HepG2 (cell line): ENCODE data around the gene OR6S1. TPM values are rescaled to one million over a fixed set of nuclear protein-coding genes. Genes with fewer than 3 reads are reported as not detected.

Experiments
- ATM ChIP-seq: fragments of 450-650 bp; IDR thresholded peaks from 2 replicates; pipeline ENCODE4 v1.7.1; 2017; ENCODE audit warnings: mild to moderate bottlenecking, borderline replicate concordance
- HDAC1 ChIP-seq: sonication (generic); formaldehyde crosslinking; IDR thresholded peaks from 2 replicates; pipeline ENCODE4 v1.5.1; 2020; ENCODE audit warnings: mild to moderate bottlenecking, missing genetic modification reagents
- HDAC6 ChIP-seq: fragments of 200-600 bp; sonication (generic); IDR thresholded peaks from 2 replicates; pipeline ENCODE4 v1.7.0; 2017; ENCODE audit warnings: mild to moderate bottlenecking, antibody characterized with exemption, low read length, low read depth
- HNF4G ChIP-seq, 2 experiments: sonication (generic) in 1 of 2; formaldehyde crosslinking in 1 of 2; IDR thresholded peaks; 2 replicates each; pipeline versions ENCODE4 v1.4.0 to v1.6.1; 2011 to 2020; ENCODE audit warnings: borderline replicate concordance in 2 of 2, low read depth in 2 of 2, mild to moderate bottlenecking in 2 of 2, low read length in 1 of 2, missing genetic modification reagents in 1 of 2, moderate library complexity in 1 of 2
- IKZF1 ChIP-seq: fragments of 450-650 bp; IDR thresholded peaks from 2 replicates; pipeline ENCODE4 v1.7.1; 2016
- JDP2 ChIP-seq: sonication (generic); formaldehyde crosslinking; IDR thresholded peaks from 2 replicates; pipeline ENCODE4 v1.8.1; 2022; ENCODE audit warnings: missing genetic modification reagents, borderline replicate concordance
- KLF6 ChIP-seq: IDR thresholded peaks from 2 replicates; pipeline ENCODE4 v1.8.0; 2016; ENCODE audit warnings: missing biosample characterization, missing genetic modification reagents
- NR1H2 ChIP-seq: sonication (generic); formaldehyde crosslinking; IDR thresholded peaks from 2 replicates; pipeline ENCODE4 v1.8.1; 2022; ENCODE audit warnings: low read depth, missing genetic modification reagents, borderline replicate concordance
- POGZ ChIP-seq: sonication (generic); formaldehyde crosslinking; IDR thresholded peaks from 2 replicates; pipeline ENCODE4 v1.4.0; 2020; ENCODE audit warnings: mild to moderate bottlenecking, missing genetic modification reagents
- RXRB ChIP-seq: IDR thresholded peaks from 2 replicates; pipeline ENCODE4 v1.6.1; 2016; ENCODE audit warnings: borderline replicate concordance, missing genetic modification reagents, missing compliant biosample characterization
- ZFP1 ChIP-seq: IDR thresholded peaks from 2 replicates; pipeline ENCODE4 v1.6.1; 2016
- ZNF282 ChIP-seq: fragments of 450-650 bp; IDR thresholded peaks from 2 replicates; pipeline ENCODE4 v1.6.1; 2018; ENCODE audit not compliant: partially characterized antibody
- ZNF383 ChIP-seq: sonication (generic); formaldehyde crosslinking; IDR thresholded peaks from 2 replicates; pipeline ENCODE4 v1.4.0; 2020; ENCODE audit warnings: missing genetic modification reagents, mild to moderate bottlenecking, borderline replicate concordance
- polyA plus RNA-seq, 8 experiments: library from polyadenylated mRNA; depleted of rRNA in 3 of 8; stranded (reverse) in 7 of 8; unstranded in 1 of 8; fragments of >200 nt; fragmentation: Illumina TruSeq in 4 of 8; extraction: Trizol in 4 of 8; gene quantifications; 2 replicates each; pipeline versions ENCODE4 v1.2.1 to v1.2.3, GENCODE V29; 2011 to 2016; ENCODE audit warnings: low read depth in 4 of 8, missing spikeins in 1 of 8, mixed read lengths in 1 of 8; ENCODE audit not compliant: insufficient read depth in 1 of 8
- total RNA-seq, 5 experiments: library from RNA; depleted of rRNA; stranded (reverse); fragments of >200 nt; fragmentation: Illumina TruSeq; extraction: Trizol; gene quantifications; 2 replicates each; pipeline ENCODE4 v1.2.3, GENCODE V29; 2016; ENCODE audit warnings: low read depth in 1 of 5
- TF ChIP-seq, protein P1 (sequence below): sonication (generic); formaldehyde crosslinking; IDR thresholded peaks from 2 replicates; pipeline ENCODE4 v1.4.0; 2020; ENCODE audit warnings: low read depth, missing genetic modification reagents
- TF ChIP-seq, protein P2 (sequence below): IDR thresholded peaks from 2 replicates; pipeline ENCODE4 v1.4.0; 2020; ENCODE audit warnings: mild to moderate bottlenecking, missing genetic modification reagents
- TF ChIP-seq, protein P3 (sequence below): sonication (generic); formaldehyde crosslinking; IDR thresholded peaks from 2 replicates; pipeline ENCODE4 v1.5.0; 2020; ENCODE audit warnings: missing genetic modification reagents
- TF ChIP-seq, protein P4 (sequence below): sonication (generic); formaldehyde crosslinking; IDR thresholded peaks from 2 replicates; pipeline ENCODE4 v1.5.0; 2020; ENCODE audit warnings: missing genetic modification reagents, mild to moderate bottlenecking, borderline replicate concordance
- TF ChIP-seq, protein P5 (sequence below): sonication (generic); formaldehyde crosslinking; IDR thresholded peaks from 2 replicates; pipeline ENCODE4 v1.4.0; 2020; ENCODE audit warnings: missing genetic modification reagents

The OR6S1 gene
- total and polyA plus RNA-seq, 2 of the 13 experiments (the other 11 are each of a cell fraction or from before 2014, with no cell fraction given), result 0.09 TPM; not detected in 1

DNA sequence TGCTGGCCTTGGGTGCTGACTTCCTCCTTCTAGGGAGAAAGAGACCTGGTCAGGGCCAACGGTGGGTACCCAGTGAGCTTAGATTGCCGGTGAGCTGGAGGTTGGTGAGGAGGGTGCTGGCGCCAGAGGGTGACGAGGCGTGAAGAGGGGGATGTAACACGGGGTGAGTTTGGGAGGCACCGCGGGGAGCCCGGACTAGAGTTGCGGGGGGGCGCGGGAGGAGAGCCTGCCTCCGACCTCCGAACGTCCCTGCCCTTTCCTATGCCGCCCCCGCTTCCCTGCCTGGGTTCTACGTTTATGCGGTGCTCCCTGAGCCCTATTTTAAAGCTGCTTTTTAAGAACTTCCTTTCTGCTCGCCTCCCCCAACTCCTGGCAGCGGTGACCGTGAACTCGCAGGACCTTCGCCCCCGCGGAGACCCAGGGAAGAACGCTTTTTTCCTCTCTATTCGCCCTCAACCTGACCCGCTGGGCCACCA, 18.6 kb downstream of the OR6S1 start (continued):
- TF ChIP-seq ZNF383 (CRISPR knock-in tag) (no peak), JDP2 (CRISPR knock-in tag) (no peak), ZFP1 (no peak), IKZF1 (no peak), ZNF282 (no peak), ATM (no peak), KLF6 (CRISPR knock-in tag) (no peak), HDAC1 (CRISPR knock-in tag) (0 out of 2 replicates have a peak, but pooled peaks have one; percentile 39), NR1H2 (no peak), POGZ (0 out of 2 replicates have a peak, but pooled peaks have one; percentile 18), RXRB (CRISPR knock-in tag) (peak; percentile 94), HDAC6 (no peak), HNF4G (IDR thresholded peaks at IDR 0.05; ENCODE audit: borderline replicate concordance, low read depth, low read length) (peak; percentile 31; the same call in 1 of the 2 replicates), HNF4G (CRISPR knock-in tag; IDR thresholded peaks at IDR 0.05; ENCODE audit: borderline replicate concordance, low read depth) (no peak)
- TF ChIP-seq, protein P1, sequence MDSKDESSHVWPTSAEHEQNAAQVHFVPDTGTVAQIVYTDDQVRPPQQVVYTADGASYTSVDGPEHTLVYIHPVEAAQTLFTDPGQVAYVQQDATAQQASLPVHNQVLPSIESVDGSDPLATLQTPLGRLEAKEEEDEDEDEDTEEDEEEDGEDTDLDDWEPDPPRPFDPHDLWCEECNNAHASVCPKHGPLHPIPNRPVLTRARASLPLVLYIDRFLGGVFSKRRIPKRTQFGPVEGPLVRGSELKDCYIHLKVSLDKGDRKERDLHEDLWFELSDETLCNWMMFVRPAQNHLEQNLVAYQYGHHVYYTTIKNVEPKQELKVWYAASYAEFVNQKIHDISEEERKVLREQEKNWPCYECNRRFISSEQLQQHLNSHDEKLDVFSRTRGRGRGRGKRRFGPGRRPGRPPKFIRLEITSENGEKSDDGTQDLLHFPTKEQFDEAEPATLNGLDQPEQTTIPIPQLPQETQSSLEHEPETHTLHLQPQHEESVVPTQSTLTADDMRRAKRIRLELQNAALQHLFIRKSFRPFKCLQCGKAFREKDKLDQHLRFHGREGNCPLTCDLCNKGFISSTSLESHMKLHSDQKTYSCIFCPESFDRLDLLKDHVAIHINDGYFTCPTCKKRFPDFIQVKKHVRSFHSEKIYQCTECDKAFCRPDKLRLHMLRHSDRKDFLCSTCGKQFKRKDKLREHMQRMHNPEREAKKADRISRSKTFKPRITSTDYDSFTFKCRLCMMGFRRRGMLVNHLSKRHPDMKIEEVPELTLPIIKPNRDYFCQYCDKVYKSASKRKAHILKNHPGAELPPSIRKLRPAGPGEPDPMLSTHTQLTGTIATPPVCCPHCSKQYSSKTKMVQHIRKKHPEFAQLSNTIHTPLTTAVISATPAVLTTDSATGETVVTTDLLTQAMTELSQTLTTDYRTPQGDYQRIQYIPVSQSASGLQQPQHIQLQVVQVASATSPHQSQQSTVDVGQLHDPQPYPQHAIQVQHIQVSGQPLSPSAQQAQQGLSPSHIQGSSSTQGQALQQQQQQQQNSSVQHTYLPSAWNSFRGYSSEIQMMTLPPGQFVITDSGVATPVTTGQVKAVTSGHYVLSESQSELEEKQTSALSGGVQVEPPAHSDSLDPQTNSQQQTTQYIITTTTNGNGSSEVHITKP, result no peak
- TF ChIP-seq, protein P2, sequence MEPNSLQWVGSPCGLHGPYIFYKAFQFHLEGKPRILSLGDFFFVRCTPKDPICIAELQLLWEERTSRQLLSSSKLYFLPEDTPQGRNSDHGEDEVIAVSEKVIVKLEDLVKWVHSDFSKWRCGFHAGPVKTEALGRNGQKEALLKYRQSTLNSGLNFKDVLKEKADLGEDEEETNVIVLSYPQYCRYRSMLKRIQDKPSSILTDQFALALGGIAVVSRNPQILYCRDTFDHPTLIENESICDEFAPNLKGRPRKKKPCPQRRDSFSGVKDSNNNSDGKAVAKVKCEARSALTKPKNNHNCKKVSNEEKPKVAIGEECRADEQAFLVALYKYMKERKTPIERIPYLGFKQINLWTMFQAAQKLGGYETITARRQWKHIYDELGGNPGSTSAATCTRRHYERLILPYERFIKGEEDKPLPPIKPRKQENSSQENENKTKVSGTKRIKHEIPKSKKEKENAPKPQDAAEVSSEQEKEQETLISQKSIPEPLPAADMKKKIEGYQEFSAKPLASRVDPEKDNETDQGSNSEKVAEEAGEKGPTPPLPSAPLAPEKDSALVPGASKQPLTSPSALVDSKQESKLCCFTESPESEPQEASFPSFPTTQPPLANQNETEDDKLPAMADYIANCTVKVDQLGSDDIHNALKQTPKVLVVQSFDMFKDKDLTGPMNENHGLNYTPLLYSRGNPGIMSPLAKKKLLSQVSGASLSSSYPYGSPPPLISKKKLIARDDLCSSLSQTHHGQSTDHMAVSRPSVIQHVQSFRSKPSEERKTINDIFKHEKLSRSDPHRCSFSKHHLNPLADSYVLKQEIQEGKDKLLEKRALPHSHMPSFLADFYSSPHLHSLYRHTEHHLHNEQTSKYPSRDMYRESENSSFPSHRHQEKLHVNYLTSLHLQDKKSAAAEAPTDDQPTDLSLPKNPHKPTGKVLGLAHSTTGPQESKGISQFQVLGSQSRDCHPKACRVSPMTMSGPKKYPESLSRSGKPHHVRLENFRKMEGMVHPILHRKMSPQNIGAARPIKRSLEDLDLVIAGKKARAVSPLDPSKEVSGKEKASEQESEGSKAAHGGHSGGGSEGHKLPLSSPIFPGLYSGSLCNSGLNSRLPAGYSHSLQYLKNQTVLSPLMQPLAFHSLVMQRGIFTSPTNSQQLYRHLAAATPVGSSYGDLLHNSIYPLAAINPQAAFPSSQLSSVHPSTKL, result peak; percentile 57
- TF ChIP-seq, protein P3, sequence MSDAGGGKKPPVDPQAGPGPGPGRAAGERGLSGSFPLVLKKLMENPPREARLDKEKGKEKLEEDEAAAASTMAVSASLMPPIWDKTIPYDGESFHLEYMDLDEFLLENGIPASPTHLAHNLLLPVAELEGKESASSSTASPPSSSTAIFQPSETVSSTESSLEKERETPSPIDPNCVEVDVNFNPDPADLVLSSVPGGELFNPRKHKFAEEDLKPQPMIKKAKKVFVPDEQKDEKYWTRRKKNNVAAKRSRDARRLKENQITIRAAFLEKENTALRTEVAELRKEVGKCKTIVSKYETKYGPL, result no peak
- TF ChIP-seq, protein P4, sequence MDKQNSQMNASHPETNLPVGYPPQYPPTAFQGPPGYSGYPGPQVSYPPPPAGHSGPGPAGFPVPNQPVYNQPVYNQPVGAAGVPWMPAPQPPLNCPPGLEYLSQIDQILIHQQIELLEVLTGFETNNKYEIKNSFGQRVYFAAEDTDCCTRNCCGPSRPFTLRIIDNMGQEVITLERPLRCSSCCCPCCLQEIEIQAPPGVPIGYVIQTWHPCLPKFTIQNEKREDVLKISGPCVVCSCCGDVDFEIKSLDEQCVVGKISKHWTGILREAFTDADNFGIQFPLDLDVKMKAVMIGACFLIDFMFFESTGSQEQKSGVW (CRISPR knock-in tag), result no peak
- TF ChIP-seq, protein P5, sequence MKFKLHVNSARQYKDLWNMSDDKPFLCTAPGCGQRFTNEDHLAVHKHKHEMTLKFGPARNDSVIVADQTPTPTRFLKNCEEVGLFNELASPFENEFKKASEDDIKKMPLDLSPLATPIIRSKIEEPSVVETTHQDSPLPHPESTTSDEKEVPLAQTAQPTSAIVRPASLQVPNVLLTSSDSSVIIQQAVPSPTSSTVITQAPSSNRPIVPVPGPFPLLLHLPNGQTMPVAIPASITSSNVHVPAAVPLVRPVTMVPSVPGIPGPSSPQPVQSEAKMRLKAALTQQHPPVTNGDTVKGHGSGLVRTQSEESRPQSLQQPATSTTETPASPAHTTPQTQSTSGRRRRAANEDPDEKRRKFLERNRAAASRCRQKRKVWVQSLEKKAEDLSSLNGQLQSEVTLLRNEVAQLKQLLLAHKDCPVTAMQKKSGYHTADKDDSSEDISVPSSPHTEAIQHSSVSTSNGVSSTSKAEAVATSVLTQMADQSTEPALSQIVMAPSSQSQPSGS, result no peak
